HG02588 (cell line): Measurements from ENCODE around the gene SETX.

Source experiments
- ATAC-seq: cut with Tn5 transposase; IDR thresholded peaks from one replicate; pipeline ENCODE4 v1.9.1; 2021; ENCODE audit warnings: mild to moderate bottlenecking, moderate library complexity; ENCODE audit not compliant: unreplicated experiment

The SETX gene

GRCh38 chr9:132241840-132242620 is 112.8 kb downstream of the SETX start:
- peak; percentile 8 for ATAC-seq

DNA sequence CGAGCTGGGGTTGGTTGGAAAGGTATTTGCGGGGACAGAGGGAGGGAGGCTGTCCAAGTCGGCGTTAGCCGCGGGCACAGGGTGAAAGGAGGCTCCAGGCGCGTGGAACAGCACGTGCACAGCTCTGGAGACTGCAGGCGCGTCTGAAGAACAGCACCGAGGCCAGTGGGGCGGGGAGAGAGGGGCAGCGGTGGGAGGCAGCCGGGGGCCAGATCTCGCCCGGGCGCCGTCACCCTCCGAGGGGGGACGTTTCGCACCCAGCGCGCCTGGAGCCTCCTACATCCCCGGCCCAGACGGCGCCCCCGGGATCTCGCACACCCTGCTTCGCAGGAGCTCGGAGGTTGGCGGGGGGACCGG is 113.3 kb downstream of the SETX start:
- peak; percentile 15 for ATAC-seq

- ATAC-seq, result peak; percentile 68
These were observed 113.8 kb downstream of the SETX start for GRCh38 chr9:132240841-132241482.

DNA sequence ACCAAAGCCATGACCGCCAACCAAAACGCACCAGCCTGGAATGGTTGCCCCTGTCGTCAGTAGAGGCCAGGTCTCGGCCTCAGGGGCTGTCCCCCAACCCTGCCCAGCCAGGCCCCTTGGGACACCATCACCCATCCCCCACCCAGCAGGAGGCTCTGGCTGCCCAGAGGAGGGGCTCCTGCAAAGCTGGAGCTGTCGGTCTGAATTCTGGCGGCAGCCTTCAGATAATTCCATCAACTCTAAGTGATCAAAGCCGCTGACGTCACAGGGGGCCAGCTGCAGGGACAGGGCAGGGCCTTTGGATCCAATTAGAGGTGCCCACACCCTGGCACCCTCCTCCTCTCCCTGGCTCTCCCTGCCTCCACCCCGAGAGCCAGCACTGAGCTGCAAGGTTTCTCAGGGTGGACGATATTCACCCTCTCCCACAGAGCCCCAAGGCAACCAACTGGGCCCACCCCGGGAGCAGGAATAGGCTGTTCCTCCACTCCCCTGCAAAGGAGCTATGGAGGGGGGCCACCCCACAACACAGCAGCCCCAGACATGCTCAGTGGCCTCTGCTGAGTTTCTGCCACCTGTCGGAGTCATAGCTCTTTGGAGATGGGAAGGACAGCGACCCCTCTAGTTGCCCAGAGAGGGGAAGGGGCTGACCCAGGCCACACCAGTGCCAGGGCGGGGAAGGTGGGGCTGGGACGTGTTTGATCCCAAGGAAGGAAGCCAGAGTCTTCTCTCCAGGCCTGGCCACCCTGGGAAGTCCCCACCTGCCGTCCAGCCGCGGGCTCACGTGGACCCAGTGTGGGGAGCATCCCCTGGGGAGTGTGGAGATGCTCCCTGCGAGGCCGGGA is 114.6 kb downstream of the SETX start:
- no peak for ATAC-seq

- ATAC-seq, result no peak
These were observed 115.3 kb downstream of the SETX start for GRCh38 chr9:132239518-132239917.

DNA sequence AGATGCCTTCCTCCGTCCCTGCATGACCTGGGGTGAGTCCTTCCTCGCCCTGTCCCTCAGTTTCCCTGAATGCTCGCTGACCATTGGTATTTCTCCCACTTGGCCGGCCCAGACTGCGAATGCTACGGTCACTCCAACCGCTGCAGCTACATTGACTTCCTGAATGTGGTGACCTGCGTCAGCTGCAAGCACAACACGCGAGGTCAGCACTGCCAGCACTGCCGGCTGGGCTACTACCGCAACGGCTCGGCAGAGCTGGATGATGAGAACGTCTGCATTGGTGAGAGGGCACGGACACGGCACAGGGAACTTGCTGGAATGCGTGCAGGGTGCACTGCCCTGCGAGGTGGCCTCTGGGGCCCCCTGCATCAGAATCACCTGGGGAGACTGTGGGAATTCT is 115.8 kb downstream of the SETX start:
- ATAC-seq, result no peak

DNA sequence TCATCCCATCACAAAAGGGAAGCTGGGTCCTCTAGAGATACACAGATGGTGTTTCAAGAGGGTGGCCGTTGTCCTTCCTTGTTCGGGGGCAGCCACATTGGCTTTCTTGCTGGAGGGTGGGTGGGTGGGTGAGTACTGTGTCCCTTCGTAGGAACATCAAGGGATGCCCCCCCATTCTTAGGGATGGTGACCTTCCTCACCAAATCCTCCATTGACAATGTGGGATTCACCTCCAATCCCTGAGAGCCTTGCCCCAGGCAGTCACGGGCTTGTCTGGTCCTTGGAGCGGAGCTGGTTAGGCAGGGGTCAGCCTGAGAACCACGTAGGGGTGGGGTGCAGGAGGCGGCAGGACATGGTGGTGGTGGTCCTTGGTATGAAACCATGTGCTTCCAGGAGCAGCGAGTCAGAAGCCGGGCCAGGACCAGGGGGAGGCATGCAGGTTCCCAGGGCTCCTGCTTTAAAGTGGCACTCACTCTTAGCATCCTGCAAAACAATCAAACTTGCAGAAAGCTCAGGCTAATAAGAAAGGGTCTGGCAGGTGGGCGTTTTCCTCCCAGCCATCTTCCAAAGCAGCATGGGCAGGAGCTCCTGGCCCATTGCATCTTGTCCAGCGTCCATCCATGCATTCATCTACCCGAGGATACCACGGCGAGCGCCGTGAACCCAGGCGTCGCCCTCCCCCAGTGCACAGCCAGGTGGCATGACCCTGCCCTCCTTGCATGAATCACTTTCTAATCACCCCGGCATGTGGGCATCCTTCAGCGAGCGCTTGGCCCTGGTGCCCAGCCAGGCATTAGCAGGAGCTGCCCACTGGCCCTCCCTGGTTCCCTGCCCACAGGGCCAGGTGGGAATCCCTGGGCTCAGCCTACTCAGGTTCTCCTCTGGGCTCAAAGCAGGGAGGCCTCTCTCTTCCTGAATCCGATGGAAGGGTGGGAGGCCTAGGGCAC is 116.5 kb downstream of the SETX start:
- no peak for ATAC-seq

GRCh38 chr9:132237481-132237880 is 117.3 kb downstream of the SETX start:
- no peak for ATAC-seq

- ATAC-seq, result no peak
These were observed 118.0 kb downstream of the SETX start for GRCh38 chr9:132236662-132237311.

DNA sequence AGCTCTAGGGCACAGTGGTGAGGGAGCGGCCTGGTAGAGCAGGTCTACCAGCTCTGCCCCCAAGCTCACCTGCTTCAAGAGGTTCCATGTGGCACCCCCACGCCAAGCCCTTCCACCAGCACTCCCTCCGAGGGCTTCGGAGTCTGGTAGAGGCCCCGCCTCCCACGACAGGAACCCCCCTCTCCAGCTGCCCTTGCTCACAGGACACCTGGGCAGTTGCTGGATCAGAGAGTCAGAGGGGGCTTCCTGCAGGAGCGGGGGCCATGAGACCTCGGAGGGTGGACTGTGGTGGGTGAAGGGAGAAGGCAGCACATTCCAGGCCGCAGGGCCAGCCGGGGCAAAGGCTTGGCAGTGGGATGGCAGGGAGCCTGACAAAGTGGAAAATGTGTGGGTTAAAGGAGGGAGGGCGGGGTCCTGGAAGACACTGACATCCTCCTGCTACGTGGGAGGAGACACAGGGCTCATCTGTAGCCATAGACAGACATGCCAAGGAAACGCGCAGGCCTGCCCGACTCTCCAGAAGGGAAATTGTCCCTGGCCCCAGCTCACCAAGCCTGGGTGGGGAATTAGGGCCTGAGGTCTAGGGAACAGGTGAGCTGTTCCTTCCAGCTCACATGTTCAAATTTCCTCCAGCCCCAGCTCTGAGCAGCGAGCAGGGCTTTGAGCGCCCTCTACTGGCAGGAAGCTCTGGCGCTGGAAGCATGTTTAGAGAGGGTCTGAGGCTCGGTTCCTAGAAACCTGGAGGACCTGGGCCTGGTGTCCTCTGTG is 118.7 kb downstream of the SETX start:
- no peak for ATAC-seq

DNA sequence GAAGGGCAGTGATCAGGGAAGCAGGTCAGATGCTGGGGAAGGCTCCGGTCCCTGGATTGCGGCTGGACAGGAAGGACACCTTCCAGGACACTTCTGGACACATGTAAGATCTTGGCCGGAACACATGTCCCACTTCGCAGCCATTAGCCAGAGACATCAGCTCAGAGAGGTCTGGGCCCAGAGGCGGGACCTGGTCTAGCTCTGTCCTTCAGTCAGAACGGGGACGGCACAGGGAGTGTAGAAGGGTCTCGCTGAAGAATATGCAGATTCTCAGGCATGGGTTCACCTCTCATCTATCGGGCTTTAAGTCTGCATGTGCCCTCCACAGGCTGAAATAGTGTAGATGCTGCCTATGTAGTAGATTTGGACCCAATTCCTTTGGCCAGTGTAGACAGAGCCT is 119.7 kb downstream of the SETX start:
- ATAC-seq, result no peak

GRCh38 chr9:132234535-132234934 is 120.3 kb downstream of the SETX start:
- no peak for ATAC-seq

GRCh38 chr9:132233138-132233537 is 121.6 kb downstream of the SETX start:
- ATAC-seq, result no peak

DNA sequence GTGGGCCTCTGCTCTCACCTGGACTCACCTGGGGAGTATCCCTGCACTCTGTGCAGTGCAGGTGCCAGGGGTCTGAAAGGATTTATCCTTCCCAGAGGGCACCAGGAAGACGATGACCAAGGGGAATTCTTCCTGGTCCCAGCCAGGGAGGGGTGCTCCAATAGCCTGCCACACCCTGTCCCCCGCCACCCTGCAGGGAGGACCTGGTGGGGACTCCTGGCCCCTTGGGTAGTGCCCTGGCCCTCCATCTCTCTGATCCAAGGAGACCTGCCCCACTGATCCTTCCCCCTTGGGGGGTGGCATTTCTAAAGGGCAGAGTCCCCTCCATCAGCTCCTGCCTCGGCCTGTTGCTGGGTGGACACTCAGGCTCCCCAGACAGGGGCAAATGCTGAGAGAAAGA is 122.3 kb downstream of the SETX start:
- no peak for ATAC-seq

GRCh38 chr9:132231019-132231701 is 123.6 kb downstream of the SETX start:
- ATAC-seq, result no peak

GRCh38 chr9:132230605-132231004 is 124.2 kb downstream of the SETX start:
- ATAC-seq, result no peak

GRCh38 chr9:132228062-132228461 is 126.7 kb downstream of the SETX start:
- no peak for ATAC-seq

DNA sequence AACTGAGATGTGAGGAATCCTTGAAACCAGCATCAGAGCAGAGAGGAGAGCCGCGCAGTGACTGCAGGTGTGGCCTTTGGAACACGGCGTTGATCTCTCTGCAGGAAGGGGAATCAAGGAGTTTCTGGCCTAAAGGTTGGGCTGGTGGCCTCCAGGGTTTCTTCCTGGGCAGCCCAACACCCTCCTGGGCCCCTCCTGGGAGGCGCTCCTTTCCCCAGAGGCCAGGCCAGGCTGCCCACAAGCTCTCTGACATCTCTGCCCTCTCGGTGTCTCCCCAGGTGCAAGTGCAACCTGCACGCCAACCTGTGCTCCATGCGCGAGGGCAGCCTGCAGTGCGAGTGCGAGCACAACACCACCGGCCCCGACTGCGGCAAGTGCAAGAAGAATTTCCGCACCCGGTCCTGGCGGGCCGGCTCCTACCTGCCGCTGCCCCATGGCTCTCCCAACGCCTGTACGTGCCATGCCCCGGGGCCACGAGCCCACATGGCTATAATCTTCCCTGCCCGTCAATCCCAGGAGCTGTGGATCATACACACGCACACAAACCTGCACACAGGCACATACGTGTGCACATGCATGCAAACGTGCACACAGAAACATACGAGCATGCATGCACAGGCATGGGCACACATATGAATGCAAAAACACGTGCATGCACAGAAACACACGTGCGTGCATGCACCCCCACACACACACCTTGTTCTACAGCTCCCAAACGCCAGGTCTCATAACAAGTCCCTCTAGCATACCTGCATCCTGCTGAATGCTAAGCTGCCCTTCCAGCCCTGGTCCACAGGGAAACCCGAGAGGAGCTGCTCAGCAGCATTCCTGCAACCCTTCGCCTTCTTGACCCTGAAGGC is 128.0 kb downstream of the SETX start:
- ATAC-seq, result no peak
